GM21576 (cell line): ENCODE measurements around the gene CRYZ.
A peak's percentile ranks its signal among the peaks of the same experiment; 100 is the strongest.
"Not testable (repeated sequence)": the region's sequence is repeated elsewhere in the genome, so short reads cannot be mapped to it uniquely, and the experiment has no call there.

Experiments
- ATAC-seq: cut with Tn5 transposase; IDR thresholded peaks from one replicate; pipeline ENCODE4 v1.9.1; 2021; ENCODE audit warnings: mild to moderate bottlenecking, moderate library complexity; ENCODE audit not compliant: unreplicated experiment

CRYZ gene, protein sequence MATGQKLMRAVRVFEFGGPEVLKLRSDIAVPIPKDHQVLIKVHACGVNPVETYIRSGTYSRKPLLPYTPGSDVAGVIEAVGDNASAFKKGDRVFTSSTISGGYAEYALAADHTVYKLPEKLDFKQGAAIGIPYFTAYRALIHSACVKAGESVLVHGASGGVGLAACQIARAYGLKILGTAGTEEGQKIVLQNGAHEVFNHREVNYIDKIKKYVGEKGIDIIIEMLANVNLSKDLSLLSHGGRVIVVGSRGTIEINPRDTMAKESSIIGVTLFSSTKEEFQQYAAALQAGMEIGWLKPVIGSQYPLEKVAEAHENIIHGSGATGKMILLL

DNA sequence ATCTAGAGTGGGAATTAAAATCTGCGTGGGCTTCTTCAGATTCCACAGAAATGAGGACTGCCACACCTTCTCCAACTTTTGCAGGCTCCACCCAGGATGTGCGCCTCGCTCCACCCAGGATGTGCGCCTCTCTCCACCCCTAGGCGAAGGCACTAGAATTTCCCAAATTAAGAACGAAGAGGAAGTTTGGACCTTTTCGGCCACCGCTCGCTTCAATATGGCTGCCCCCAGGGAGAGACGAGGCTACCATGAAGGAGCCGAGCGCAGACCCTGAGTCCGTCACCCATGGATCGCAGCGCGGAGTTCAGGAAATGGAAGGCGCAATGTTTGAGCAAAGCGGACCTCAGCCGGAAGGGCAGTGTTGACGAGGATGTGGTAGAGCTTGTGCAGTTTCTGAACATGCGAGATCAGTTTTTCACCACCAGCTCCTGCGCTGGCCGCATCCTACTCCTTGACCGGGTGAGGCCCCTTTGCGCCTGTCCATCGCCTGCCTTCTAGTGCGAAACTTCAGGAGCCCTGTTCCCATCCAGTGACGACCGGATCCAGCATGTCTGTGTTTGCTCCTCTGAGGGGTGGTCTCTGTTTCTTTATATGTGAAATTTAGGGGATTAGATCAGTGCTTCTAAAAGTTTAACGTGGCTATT lies at the start of gene CRYZ, which contains the start of gene TYW3:
Gene CRYZ, minus strand, starts transcription at position 91 of the 644 bp plus-strand sequence. CDS start 8,229 bp downstream, outside the sequence.
Gene TYW3, plus strand, starts transcription at position 193 of the 644 bp plus-strand sequence. Its CDS starts 93 bp downstream, at position 286.
- peak; percentile 72 for ATAC-seq

DNA sequence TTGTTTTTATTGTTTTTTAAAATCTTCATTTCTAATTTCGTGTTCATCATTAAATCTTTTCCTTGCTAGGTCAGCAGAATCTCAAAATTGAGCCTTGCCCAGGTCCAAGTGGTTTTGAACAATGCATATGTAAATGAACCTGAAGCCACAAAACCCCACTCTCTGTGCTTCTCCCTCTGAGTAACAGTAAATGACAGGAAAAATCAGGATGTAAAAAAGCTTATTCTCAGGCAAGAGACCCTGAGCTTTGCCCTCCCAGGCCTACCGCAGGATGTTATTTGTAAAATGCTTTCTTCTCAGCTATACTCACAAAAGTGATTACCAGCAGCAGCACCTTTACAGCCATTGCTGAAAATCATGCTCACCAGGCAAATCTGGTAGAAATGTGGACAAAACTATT lies 47.7 kb upstream of the CRYZ start:
- no peak for ATAC-seq

DNA sequence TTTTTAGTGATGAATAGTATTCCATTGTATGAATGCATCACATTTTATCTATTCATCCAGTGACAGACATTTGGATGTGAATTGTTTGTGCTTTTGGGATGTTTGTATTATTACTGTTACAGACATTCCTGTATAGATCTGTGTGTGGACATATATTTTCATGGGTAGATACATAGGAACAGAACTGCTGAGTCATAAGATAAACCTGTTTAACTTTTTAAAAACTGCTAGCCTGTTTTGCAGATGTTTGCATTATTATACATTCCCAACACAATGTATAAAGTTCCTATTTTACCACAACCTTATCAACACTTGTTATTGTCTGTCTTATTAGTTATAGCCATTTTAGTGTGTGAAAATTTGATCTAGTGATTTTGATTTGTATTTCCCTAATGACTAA lies 46.9 kb upstream of the CRYZ start:
- ATAC-seq, result no peak

DNA sequence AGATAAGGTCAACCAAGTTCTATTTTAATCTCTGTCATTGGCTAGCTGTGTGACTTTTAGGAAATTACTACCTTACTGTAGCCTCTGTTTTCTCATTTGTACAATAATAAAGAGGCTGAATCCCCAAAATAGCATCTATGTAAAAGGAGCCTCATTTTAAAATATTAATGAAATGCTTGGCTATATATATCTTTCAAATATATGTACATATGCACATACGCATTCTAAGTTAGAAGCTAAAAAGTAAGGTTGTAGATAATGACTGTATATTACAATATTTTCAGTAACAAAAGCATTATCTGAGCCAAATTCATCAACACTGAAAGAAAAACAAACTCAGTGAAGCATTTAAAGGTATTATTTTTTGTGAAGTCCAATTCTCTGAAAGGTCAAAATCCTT lies 44.7 kb upstream of the CRYZ start:
- no peak for ATAC-seq

GRCh38 chr1:74775735-74776134 lies 42.9 kb upstream of the CRYZ start:
- no peak for ATAC-seq

DNA sequence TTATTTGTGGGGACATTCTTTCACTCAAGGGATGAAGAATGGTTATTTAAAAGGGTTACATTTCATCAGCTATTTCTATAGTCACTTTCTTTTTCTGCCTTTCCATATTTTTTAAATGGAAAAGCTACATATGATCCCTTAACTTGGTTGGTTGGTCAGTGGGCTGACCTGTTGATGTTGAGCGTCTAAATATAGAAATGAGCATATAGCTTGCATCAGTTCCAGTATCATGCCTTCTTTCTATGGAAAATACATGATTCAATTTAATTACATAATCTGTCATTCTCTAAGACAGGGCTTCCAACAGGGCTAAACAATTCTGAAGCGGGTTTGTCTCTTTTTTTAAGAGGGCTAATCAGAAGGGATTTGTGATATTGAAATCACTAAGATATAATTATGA lies 40.7 kb upstream of the CRYZ start:
- no peak for ATAC-seq

GRCh38 chr1:74772945-74773344 lies 40.1 kb upstream of the CRYZ start:
- ATAC-seq, result no peak

GRCh38 chr1:74771913-74772515 lies 39.2 kb upstream of the CRYZ start:
- peak; percentile 78 for ATAC-seq

DNA sequence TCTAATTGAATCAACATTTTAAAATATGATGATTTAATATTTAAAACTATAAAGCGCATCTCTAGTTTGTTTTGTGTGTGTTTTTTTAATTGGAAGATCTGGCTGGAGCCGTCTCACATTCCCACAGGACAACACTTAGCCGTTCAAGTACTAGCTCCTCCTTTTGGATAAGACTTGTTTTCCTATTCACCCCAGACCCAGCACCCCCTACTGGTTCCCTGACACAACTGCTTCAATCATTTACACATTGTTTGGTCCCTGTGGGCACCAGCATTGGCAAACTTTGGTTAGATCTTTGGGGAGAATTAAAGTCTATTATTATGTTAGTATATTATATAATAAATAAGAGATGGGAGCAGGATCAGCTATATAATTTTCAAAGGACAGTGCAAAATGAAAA lies 34.6 kb upstream of the CRYZ start:
- ATAC-seq, result no peak

DNA sequence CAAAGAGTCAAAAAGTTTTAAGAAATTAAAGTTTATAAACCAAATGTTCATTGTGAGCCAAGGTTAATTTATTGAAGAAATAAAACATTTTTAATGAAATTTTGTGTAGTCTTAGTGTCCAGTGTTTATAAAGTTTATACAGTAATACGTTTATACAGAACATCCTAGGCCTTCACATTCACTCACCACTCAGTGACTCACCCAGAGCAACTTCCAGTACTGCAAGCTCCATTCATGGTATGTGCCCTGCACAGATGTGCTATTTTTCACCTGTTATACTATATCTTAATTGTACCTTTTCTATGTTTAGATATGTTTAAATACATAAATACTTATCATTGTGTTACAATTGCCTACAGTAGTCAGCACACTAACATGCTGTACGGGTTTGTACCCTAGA lies 33.7 kb upstream of the CRYZ start:
- ATAC-seq, result no peak

- no peak for ATAC-seq
Measured at GRCh38 chr1:74763807-74764206, 31.0 kb upstream of the CRYZ start.

GRCh38 chr1:74756650-74757049 lies 23.8 kb upstream of the CRYZ start:
- not testable (repeated sequence) for ATAC-seq

GRCh38 chr1:74755475-74755874 lies 22.6 kb upstream of the CRYZ start:
- ATAC-seq, result no peak

GRCh38 chr1:74753104-74753503 lies 20.3 kb upstream of the CRYZ start:
- no peak for ATAC-seq

DNA sequence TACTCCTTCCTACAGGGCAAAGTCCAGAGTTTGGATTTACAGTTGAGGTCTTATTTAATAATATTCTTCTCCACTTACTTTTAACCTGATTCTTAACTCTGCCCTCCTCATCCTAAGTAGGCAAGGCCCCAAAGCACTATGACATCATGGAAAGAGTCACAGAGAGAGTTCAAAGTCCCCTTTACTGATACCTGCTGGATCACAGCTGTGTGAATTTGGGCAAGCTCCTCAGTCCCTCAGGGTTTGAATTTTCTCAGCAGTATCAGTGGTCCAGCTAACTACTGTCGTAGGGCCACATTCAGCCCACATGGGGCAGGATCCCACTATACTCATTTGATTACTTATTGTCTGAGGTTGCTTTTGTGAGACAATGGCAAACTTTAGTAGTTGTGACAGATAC lies 16.1 kb upstream of the CRYZ start:
- no peak for ATAC-seq

- not testable (repeated sequence) for ATAC-seq
Measured at GRCh38 chr1:74745247-74745646, 12.4 kb upstream of the CRYZ start.

- ATAC-seq, result not testable (repeated sequence)
Measured at GRCh38 chr1:74740307-74740980, 7.6 kb upstream of the CRYZ start.

DNA sequence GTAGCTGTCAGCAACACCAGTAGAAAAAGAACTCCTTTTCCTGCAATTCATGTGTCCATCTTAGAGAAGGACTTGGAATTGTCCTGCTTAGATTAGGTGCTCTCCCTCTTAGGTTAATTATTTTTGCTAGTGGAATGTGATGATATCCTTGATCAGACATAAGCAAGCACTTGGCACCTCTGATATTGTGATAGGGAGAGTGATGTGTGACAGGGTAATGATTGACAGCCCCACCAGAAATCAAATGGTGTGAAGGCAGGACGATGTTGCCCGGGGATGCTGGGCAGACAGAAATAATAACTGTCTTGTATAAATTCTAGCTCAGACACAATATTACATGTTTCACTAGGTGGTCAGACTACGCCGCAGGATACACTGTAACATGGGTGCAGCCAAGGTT lies 4.5 kb upstream of the CRYZ start:
- no peak for ATAC-seq

DNA sequence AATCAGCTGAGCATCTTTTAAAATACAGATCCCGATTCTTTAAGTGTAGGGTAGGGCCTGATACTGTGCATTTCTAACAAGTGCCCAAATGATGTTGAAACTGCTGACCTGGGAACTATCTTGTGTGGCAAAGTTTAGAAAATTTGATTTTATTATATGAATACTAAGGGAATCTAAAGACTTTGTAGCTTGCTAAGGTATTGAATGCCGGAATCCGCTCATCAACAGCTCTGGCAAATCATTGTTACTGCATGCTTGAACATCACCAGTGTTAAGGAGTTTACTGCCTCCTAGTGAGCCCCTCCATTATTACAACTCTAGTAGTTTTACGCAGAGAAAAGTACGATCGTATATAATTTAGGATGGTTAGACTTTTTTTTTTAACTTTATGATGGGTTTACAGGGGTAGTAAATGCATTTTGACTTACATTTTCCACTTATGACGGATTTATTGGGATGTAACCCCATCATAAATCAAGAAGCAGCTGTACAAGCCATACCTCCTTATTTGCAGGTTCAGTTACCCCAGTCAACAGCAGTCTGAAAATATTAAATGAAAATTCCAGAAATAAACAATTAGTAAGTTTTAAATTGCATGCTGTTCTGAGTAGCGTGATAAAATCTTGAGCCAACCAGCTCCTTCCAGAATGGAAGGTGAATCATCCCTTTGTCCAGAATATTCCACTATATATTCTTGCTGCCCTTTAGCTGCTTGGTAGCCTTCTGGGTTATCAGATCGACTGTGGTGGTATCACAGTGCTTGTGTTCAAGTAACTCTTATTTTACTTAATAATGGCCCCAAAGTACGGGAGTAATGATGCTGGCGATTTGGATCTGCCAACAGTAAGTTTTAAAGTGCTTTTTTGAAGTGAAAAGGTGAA lies 994 bp upstream of the CRYZ start:
- ATAC-seq, result peak; percentile 53
